ENCODE results near the gene SIRT3.

GRCh38 chr11:261624-262023 lies 25.5 kb upstream of the SIRT3 start:
- TF ChIP-seq CTCF (optimal IDR thresholded peaks at IDR 0.05 in 1 of 3, IDR thresholded peaks at IDR 0.05 in 1 of 3, conservative IDR thresholded peaks at IDR 0.05 in 1 of 3; ENCODE audit: extremely low read depth in 1 of 3, insufficient read depth in 2 of 3, low read length in 3 of 3) (no peak), EZH2 (IDR thresholded peaks at IDR 0.05; ENCODE audit: low read length) (no peak)

All from keratinocyte (primary cell).